Gastroesophageal sphincter (tissue), 3 donors: ENCODE results near the gene CHRM5.

Experiments
- CTCF ChIP-seq, 4 experiments: fragments of 200-600 bp in 2 of 4; fragments of 450-650 bp in 2 of 4; sonication (generic) in 1 of 4; IDR thresholded peaks; one replicate each; pipeline ENCODE4 v1.5.1; 2017 to 2019; ENCODE audit warnings: antibody characterized with exemption in 4 of 4, mild to moderate bottlenecking in 2 of 4, moderate library complexity in 2 of 4
- EP300 ChIP-seq: sonication (generic); formaldehyde crosslinking; IDR thresholded peaks from one replicate; pipeline ENCODE4 v1.6.1; 2017; ENCODE audit warnings: antibody characterized with exemption, mild to moderate bottlenecking
- POLR2A ChIP-seq, 2 donors: fragments of 450-650 bp; IDR thresholded peaks; one replicate each; pipeline ENCODE4 v1.6.1; 2017; ENCODE audit warnings: antibody characterized with exemption in 2 of 2, mild to moderate bottlenecking in 2 of 2, moderate library complexity in 1 of 2
- POLR2AphosphoS5 ChIP-seq: sonication (generic); formaldehyde crosslinking; IDR thresholded peaks from one replicate; pipeline ENCODE4 v1.6.1; 2017; ENCODE audit warnings: antibody characterized with exemption

GRCh38 chr15:34099914-34100313 lies 131.6 kb downstream of the CHRM5 start:
- TF ChIP-seq CTCF (IDR thresholded peaks at IDR 0.05) (no peak), POLR2A (IDR thresholded peaks at IDR 0.05) (no peak), POLR2AphosphoS5 (no peak), EP300 (no peak)
